HG03571 (cell line): Measurements from ENCODE around the gene SMYD1.
"Not testable (repeated sequence)": the region's sequence is repeated elsewhere in the genome, so short reads cannot be mapped to it uniquely, and the experiment has no call there.

Experiments used
- ATAC-seq: cut with Tn5 transposase; IDR thresholded peaks from one replicate; pipeline ENCODE4 v1.9.1; 2021; ENCODE audit not compliant: unreplicated experiment

Gene SMYD1

GRCh38 chr2:88067598-88067997 lies at the start of gene SMYD1:
TSS of gene SMYD1 (plus strand) at chr2:88067825. CDS start at chr2:88067865, 40 bp downstream.
- no peak for ATAC-seq

DNA sequence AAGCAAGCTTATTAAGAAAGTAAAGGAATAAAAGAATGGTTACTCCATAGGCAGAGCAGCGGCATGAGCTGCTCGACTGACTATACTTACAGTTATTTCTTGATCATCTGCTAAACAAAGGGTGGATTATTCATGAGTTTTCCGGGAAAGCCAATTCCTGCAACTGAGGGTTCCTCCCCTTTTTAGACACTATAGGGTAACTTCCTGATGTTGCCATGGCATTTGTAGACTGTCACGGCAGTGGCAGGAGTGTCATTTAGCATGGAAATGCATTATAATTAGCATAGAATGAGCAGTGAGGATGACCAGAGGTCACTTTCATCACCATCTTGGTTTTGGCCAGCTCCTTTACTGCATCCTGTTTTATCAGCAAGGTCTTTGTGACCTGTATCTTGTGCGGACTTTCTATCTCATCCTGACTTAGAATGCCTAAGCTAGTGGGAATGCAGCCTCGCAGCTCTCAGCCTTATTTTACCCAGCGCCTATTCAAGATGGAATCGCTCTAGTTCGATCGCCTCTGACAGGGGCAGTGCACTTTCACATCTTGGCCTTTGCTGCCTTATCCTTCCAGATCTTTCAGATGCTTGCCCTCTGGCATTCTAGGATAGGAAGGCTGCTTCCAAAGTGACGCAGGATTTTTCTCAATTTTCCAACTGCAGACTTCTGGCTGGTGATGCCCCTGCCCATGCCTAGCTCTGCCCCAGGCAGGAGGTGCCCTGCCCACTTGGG lies 49.4 kb upstream of the SMYD1 start:
- ATAC-seq: not testable (repeated sequence)

DNA sequence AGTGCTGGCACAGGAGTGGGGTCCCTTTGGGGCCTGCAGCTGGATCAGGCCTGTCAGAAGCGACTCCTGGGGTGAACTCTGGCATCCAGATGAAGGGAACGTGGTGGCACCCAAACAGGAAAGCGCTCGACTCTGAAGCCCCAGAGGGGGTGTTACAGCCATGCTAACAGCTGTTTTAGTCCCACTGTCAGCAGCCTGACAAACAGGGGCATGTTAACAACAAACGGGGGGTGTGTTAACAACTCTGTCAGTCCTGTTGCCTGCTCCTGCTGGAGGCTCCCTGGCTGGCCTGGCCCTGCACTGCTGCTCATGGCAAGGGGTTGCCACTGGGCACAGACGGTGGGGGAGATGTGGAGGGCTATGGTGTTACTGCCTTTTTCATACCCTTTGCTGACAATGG lies 48.7 kb upstream of the SMYD1 start:
- no peak for ATAC-seq

- no peak for ATAC-seq
Observed at GRCh38 chr2:88019985-88020384, 47.6 kb upstream of the SMYD1 start.

GRCh38 chr2:88022669-88022921 lies 45.0 kb upstream of the SMYD1 start:
- ATAC-seq: no peak

- ATAC-seq: no peak
Observed at GRCh38 chr2:88024509-88024908, 43.1 kb upstream of the SMYD1 start.

- no peak for ATAC-seq
Observed at GRCh38 chr2:88027697-88028389, 39.8 kb upstream of the SMYD1 start.

GRCh38 chr2:88028931-88029330 lies 38.7 kb upstream of the SMYD1 start:
- ATAC-seq: no peak

DNA sequence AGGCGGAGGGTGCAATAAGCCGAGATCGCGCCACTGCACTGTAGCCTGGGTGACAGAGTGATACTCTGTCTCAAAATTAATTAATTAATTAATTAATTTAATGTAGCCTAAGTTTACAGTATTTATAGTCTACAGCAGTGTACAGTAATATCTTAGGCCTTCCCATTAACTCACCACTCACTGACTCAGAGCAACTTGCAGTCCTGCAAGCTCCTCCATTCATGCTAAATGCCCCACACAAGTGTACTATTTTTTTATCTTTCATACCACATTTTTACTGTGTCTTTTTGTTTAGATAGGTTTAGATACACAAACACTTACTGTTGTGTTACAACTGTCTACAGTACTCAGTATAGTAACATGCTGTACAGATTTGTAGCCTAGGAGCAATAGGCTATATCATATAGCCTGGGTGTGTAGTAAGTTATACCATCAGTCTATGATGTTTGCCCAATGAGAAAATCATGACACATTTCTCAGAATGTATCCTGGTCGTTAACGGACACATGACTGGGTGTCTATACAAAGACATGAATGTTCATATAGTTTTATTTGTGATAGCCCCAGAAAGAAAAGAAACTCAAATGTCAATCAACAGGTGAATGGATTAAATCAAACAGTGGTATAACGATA lies 35.4 kb upstream of the SMYD1 start:
- no peak for ATAC-seq

- no peak for ATAC-seq
Observed at GRCh38 chr2:88036182-88036581, 31.4 kb upstream of the SMYD1 start.

DNA sequence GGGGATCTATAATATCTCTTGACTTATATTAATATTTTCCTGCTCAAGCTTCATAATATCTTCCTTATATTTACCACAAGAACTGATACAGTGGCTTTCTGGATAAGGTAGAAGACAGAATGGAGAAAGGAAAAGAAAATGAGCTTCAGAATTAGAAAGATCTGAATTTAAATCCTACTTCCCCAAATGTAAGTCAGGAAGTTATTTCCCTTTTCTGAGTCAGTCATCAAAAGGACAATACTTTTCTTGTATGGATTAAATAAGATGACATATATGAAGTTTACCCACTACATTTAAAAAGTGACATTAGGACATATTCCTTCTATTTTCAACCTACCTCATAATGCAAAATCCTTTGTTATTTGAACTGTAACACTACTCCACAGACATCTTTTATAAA lies 31.0 kb upstream of the SMYD1 start:
- no peak for ATAC-seq

GRCh38 chr2:88038263-88039105 lies 29.1 kb upstream of the SMYD1 start:
- ATAC-seq: no peak

- no peak for ATAC-seq
Observed at GRCh38 chr2:88042476-88042875, 25.1 kb upstream of the SMYD1 start.

- not testable (repeated sequence) for ATAC-seq
Observed at GRCh38 chr2:88045561-88045960, 22.1 kb upstream of the SMYD1 start.

DNA sequence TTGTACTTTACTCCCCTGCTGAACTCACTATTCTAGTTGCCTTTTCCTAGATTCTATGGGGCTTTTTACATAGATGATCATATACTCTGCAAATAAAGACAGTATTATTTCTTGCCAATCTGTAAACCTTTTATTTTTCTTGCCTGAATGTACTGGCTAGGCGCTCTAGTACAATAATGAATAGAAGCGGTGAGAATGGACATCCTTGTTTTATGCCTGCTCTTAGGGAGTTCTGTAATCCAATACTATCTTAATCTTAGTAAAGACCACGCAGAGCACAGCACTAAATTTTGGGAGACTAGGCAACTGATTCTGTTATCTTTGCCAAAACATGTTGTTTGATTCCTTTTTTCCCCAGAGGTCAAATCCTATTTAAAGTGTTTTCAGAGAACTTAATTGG lies 19.1 kb upstream of the SMYD1 start:
- no peak for ATAC-seq

DNA sequence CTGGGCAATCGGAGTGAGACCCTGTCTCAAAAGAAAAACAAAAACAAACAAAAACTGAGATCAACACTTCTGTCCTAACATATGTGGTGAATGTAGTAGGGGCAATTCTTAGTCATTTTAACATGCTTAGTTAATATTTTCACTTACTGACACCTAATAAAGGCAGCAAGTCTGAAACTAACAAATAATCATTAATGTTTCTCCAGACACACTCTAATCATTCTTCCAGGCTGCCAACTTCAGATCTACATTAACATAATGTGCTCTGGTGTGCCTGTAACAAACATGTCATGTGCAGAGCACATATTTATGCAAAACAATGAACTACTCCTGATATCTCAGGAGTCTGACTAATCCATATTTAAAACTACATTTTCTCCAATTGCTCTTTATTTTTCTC lies 18.0 kb upstream of the SMYD1 start:
- no peak for ATAC-seq

- ATAC-seq: no peak
Observed at GRCh38 chr2:88051792-88052191, 15.8 kb upstream of the SMYD1 start.

- ATAC-seq: no peak
Observed at GRCh38 chr2:88053296-88053695, 14.3 kb upstream of the SMYD1 start.

GRCh38 chr2:88053934-88054781 lies 13.5 kb upstream of the SMYD1 start:
- ATAC-seq: no peak

DNA sequence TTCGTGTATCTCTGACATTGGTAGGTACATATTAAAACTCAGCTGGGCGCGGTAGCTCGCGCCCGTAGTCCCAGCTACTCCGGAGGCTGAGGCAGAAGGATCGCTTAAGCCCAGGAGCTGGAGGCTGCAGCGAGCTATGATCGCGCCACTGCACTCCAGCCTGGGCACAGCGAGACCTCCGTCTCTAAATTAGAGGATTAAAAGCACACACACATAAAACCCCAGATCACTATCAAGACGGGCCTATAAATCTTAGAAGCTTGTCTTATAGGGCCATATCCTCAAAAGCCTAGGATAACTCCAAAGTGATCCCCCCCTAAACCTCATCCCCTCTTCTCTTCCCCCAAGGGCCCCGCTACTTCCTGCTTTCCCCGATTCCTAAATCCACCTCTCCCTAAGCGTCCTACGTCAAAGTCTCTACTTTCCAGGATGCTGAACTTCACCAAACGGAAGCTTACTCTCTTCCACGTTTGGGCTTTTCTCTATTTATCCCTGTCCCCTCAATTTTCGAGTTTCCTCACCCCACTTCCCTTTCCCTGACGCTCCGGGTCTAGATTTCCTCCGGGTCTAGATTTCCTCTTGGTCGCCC lies 12.7 kb upstream of the SMYD1 start:
- ATAC-seq: no peak
